Keratinocyte (primary cell): ENCODE measurements around the gene TPT1. TPM values are rescaled to one million over a fixed set of nuclear protein-coding genes. Genes with fewer than 3 reads are reported as not detected.

ENCODE experiments used
- DNase-seq: peaks from one replicate; pipeline ENCODE4 v3.0.0-alpha.2; 2011; ENCODE audit warnings: low read depth, missing footprints, low spot score
- FAIRE-seq: peaks from 2 replicates; lab custom pipeline; 2011; peaks lifted over from hg19 to GRCh38; lab: Jason Lieb, UNC
- H2AFZ ChIP-seq: 2 replicates; pipeline ENCODE4 v1.6.0; 2012; ENCODE audit warnings: low read length, control low read depth, inconsistent platforms; ENCODE audit not compliant: control insufficient read depth
- H3K27ac ChIP-seq: 2 replicates; pipeline ENCODE4 v1.5.1; 2011; ENCODE audit warnings: low read length; ENCODE audit not compliant: control insufficient read depth, insufficient read depth
- H3K27me3 ChIP-seq: 3 replicates; pipeline ENCODE4 v1.6.0; 2011; ENCODE audit warnings: low read length; ENCODE audit not compliant: control insufficient read depth, insufficient read depth; ENCODE audit errors: extremely low read depth
- H3K36me3 ChIP-seq, 2 experiments: 2 replicates in 1 of 2; 3 replicates in 1 of 2; pipeline ENCODE4 v1.5.1; 2011; ENCODE audit warnings: low read length in 2 of 2, mild to moderate bottlenecking in 1 of 2; ENCODE audit not compliant: control insufficient read depth in 2 of 2, insufficient read depth in 2 of 2; ENCODE audit errors: extremely low read depth in 1 of 2
- H3K4me1 ChIP-seq: 3 replicates; pipeline ENCODE4 v1.5.1; 2011; ENCODE audit warnings: low read length; ENCODE audit not compliant: control insufficient read depth, insufficient read depth; ENCODE audit errors: extremely low read depth
- H3K4me2 ChIP-seq: 3 replicates; pipeline ENCODE4 v1.6.0; 2011; ENCODE audit warnings: low read depth, low read length; ENCODE audit not compliant: control insufficient read depth, insufficient read depth; ENCODE audit errors: extremely low read depth
- H3K4me3 ChIP-seq, 3 experiments: fragments of 200-600 bp in 1 of 3; sonication (generic) in 1 of 3; 2 replicates in 2 of 3; 3 replicates in 1 of 3; pipeline ENCODE4 v1.5.1; 2011 to 2016; ENCODE audit warnings: low read length in 3 of 3, mild to moderate bottlenecking in 3 of 3, control low read depth in 2 of 3, inconsistent platforms in 1 of 3, low read depth in 1 of 3, mixed read lengths in 1 of 3, mixed run types in 1 of 3, moderate library complexity in 1 of 3; ENCODE audit not compliant: control insufficient read depth in 2 of 3, insufficient read depth in 2 of 3; ENCODE audit errors: extremely low read depth in 1 of 3
- H3K79me2 ChIP-seq: 2 replicates; pipeline ENCODE4 v1.6.0; 2012; ENCODE audit warnings: low read length; ENCODE audit not compliant: control insufficient read depth, insufficient read depth
- H3K9ac ChIP-seq: 3 replicates; pipeline ENCODE4 v1.6.0; 2011; ENCODE audit warnings: low read length; ENCODE audit not compliant: control insufficient read depth, insufficient read depth; ENCODE audit errors: extremely low read depth
- H3K9me1 ChIP-seq: 3 replicates; pipeline ENCODE4 v1.6.0; 2011; ENCODE audit warnings: low read length; ENCODE audit not compliant: control insufficient read depth, insufficient read depth; ENCODE audit errors: extremely low read depth
- H3K9me3 ChIP-seq: 2 replicates; pipeline ENCODE4 v1.5.1; 2012; ENCODE audit warnings: low read depth, low read length; ENCODE audit not compliant: control insufficient read depth
- H4K20me1 ChIP-seq: 3 replicates; pipeline ENCODE4 v1.6.0; 2011; ENCODE audit warnings: low read length; ENCODE audit not compliant: control insufficient read depth, insufficient read depth; ENCODE audit errors: extremely low read depth
- CTCF ChIP-seq, 3 experiments: IDR thresholded peaks in 1 of 3; conservative IDR thresholded peaks in 1 of 3; optimal IDR thresholded peaks in 1 of 3; 2 replicates in 2 of 3; 3 replicates in 1 of 3; pipeline versions ENCODE3 to v1.5.1; 2011; ENCODE audit warnings: low read length in 3 of 3, mild to moderate bottlenecking in 3 of 3, moderate library complexity in 2 of 3, control low read depth in 1 of 3, inconsistent platforms in 1 of 3; ENCODE audit not compliant: insufficient read depth in 2 of 3; ENCODE audit errors: extremely low read depth in 1 of 3
- EZH2 ChIP-seq: IDR thresholded peaks from one replicate; pipeline ENCODE4 v1.6.1; 2012; ENCODE audit warnings: inconsistent platforms, mild to moderate bottlenecking, low read length, moderate library complexity
- dilution Hi-C: fragments of 300-500 bp; cut with MboI; formaldehyde crosslinking; loops from one replicate; pipeline ENCODE4 v1.7.0; 2020; ENCODE audit warnings: low sequenced_read_pairs; ENCODE audit not compliant: extremely low pct_ligation_motif_present
- polyA plus RNA-seq, 5 experiments: library from polyadenylated mRNA; depleted of rRNA in 3 of 5; stranded (reverse) in 3 of 5; stranded (forward) in 1 of 5; unstranded in 1 of 5; fragments of >200 nt; gene quantifications; 1 replicate in 1 of 5; 2 replicates in 3 of 5; 3 replicates in 1 of 5; pipeline versions ENCODE4 v1.2.1 to v1.2.3, GENCODE V29; 2011 to 2012; ENCODE audit warnings: missing spikeins in 2 of 5, low read depth in 1 of 5, low replicate concordance in 1 of 5

Gene TPT1
- polyA plus RNA-seq, 1 donor (not counting 4 experiments of a cell fraction or from before 2014, with no cell fraction given), result 8,174 TPM

GRCh38 chr13:45385907-45386553 lies 45.0 kb upstream of the TPT1 start:
- TF ChIP-seq CTCF (optimal IDR thresholded peaks at IDR 0.05 in 1 of 3, IDR thresholded peaks at IDR 0.05 in 1 of 3, conservative IDR thresholded peaks at IDR 0.05 in 1 of 3; ENCODE audit: extremely low read depth in 1 of 3, insufficient read depth in 2 of 3, low read length in 3 of 3) (no peak), EZH2 (no peak)
- H3K9ac ChIP-seq, result no peak overlapping the region
- no peaks in the 10 kb centered on the region for H3K79me2 ChIP-seq
- no peaks in the 10 kb centered on the region for H3K27me3 ChIP-seq
- no peak overlapping the region for H2AFZ ChIP-seq
- no peaks in the 10 kb centered on the region for H3K9me1 ChIP-seq
- no peaks in the 10 kb centered on the region for H3K9me3 ChIP-seq
- H3K4me3 ChIP-seq, result no peak overlapping the region
- H3K36me3 ChIP-seq, result peaks cover 3 to 4% of the 10 kb centered on the region in 2 experiments
- no peaks in the 10 kb centered on the region for H3K4me1 ChIP-seq
- DNase-seq (no peak), FAIRE-seq (no peak)
- H3K4me2 ChIP-seq, result no peak overlapping the region
- H4K20me1 ChIP-seq, result no peaks in the 10 kb centered on the region
- dilution Hi-C loops, result no loop called here
- no peak overlapping the region for H3K27ac ChIP-seq

- H2AFZ ChIP-seq, result no peak overlapping the region
- no peaks in the 10 kb centered on the region for H3K4me1 ChIP-seq
- H3K4me3 ChIP-seq, result no peak overlapping the region
- DNase-seq (no peak), FAIRE-seq (no peak)
- H3K9me1 ChIP-seq, result no peaks in the 10 kb centered on the region
- H4K20me1 ChIP-seq, result no peaks in the 10 kb centered on the region
- H3K36me3 ChIP-seq, result peaks cover 3 to 4% of the 10 kb centered on the region in 2 experiments
- dilution Hi-C loops, result no loop called here
- H3K27me3 ChIP-seq, result no peaks in the 10 kb centered on the region
- no peaks in the 10 kb centered on the region for H3K9me3 ChIP-seq
- no peaks in the 10 kb centered on the region for H3K79me2 ChIP-seq
- H3K9ac ChIP-seq, result no peak overlapping the region
- H3K4me2 ChIP-seq, result no peak overlapping the region
- H3K27ac ChIP-seq, result no peak overlapping the region
- no peak for TF ChIP-seq EZH2
- TF ChIP-seq CTCF (optimal IDR thresholded peaks at IDR 0.05 in 1 of 3, IDR thresholded peaks at IDR 0.05 in 1 of 3, conservative IDR thresholded peaks at IDR 0.05 in 1 of 3; ENCODE audit: extremely low read depth in 1 of 3, insufficient read depth in 2 of 3, low read length in 3 of 3), result no peak
Measured at GRCh38 chr13:45385320-45385719, 44.3 kb upstream of the TPT1 start.
